Measurements from ENCODE around the gene FERMT3. TPM values are rescaled to one million over a fixed set of nuclear protein-coding genes. Genes with fewer than 3 reads are reported as not detected.
A peak's percentile ranks its signal among the peaks of the same experiment; 100 is the strongest.

Gene FERMT3
- polyA plus RNA-seq, 1 of the 3 experiments (the other 2 are of a cell fraction): 1.4 TPM

DNA sequence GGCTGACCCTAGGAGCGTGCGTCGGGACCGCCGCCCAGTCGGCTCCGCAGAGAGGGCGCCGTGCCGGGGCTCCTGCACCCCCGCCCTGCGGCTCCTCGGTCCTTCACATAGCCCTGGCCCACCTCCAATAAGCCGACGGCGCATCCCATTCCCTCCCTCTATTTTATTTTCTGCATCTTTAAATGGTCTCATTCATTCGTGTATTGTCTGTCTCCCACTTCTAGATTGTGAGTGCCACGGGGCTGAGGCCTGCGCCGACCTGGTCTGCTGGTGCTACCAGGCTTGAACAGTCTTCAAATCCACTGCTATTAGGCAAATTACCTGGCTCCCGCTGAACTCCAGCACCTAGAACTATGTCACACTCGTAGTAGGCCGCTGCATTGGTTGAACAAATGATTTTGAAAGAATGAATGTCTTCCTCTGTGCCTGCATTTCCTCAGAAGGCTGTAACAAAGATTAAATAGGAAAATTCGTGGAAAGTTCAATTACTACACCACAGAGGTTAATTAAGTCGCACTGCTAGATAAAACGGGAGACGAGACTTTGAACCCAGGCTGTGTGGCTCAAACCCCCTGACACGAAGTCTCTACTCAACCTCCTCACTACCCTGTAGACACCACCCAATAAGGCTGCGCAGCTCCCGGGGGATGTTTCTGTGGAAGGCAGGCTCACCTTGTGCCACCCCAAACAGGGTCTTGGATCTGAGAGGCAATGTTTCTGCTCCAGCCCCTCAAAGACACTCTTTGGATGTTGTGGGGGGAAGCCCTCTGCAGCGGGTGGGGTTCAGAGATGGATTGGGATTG is 41.4 kb downstream of the FERMT3 start:
- no peak overlapping the region for H2AFZ ChIP-seq (ENCODE audit: low read depth)
- H3F3A ChIP-seq (replicated peaks; ENCODE audit: insufficient read depth): peaks cover 11% of the 10 kb centered on the region
- CTCF ChIA-PET: interaction anchor here (0.7 to 4.6 kb wide), 7 partner anchors 15 to 54 kb away, joined by 3 to 89 read pairs (median 6); no protein-coding TSS in a partner anchor
- 58% methylated on average over 25 of the region's 31 CpGs for WGBS (ENCODE audit: low lambda C conversion rate)
- no peak for DNase-seq
- H3K79me2 ChIP-seq (ENCODE audit: insufficient read depth): peaks cover 49% of the 10 kb centered on the region
- peak overlapping the region; percentile 96 to 98; a peak in 3 of 4 replicates for H3K27ac ChIP-seq (ENCODE audit: low read depth in 2 of 2, low read length in 1 of 2)
- H3K36me3 ChIP-seq (replicated peaks in 1 of 2; ENCODE audit: control insufficient read depth in 1 of 2, insufficient read depth in 2 of 2, low read length in 1 of 2): peaks cover 10 to 14% of the 10 kb centered on the region in 2 experiments
- H3K4me3 ChIP-seq (ENCODE audit: low read depth in 2 of 2, low read length in 1 of 2): peak overlapping the region; percentile 92 to 98; a peak in 3 of 4 replicates
- peaks cover 12 to 49% of the 10 kb centered on the region in 2 experiments; a peak in 2 of 4 replicates for H3K4me1 ChIP-seq (ENCODE audit: control insufficient read depth in 1 of 2, insufficient read depth in 2 of 2, low read depth in 1 of 2, low read length in 1 of 2)
- H3K9me2 ChIP-seq: no peaks in the 10 kb centered on the region
- H3K9me3 ChIP-seq: no peaks in the 10 kb centered on the region
- H4K20me1 ChIP-seq (ENCODE audit: insufficient read depth): peaks cover 4% of the 10 kb centered on the region
- peak overlapping the region; percentile 91; the same call in 1 of the 2 replicates for H3K9ac ChIP-seq
- POLR2A ChIA-PET: interaction anchor here (0.6 to 12.4 kb wide), 3 partner anchors 16 to 125 kb away, joined by 7 to 112 read pairs (median 41); no protein-coding TSS in a partner anchor
- no peaks in the 10 kb centered on the region for H3K27me3 ChIP-seq (ENCODE audit: insufficient read depth)
- peak overlapping the region; percentile 100; the same call in 1 of the 2 replicates for H3K4me2 ChIP-seq
- TF ChIP-seq YY1 (IDR thresholded peaks at IDR 0.05; ENCODE audit: low read depth) (no peak), NRF1 (IDR thresholded peaks at IDR 0.05; ENCODE audit: low read depth, low read length) (no peak), GATA2 (CRISPR knock-in tag; IDR thresholded peaks at IDR 0.05) (no peak), GABPA (IDR thresholded peaks at IDR 0.05; ENCODE audit: low read depth) (no peak), MAX (IDR thresholded peaks at IDR 0.05; ENCODE audit: low read depth) (no peak), RCOR1 (IDR thresholded peaks at IDR 0.05; ENCODE audit: low read length) (no peak), RAD21 (IDR thresholded peaks at IDR 0.05; ENCODE audit: low read length) (no peak), MEF2A (IDR thresholded peaks at IDR 0.05; ENCODE audit: borderline replicate concordance, low read depth) (no peak), CHD2 (IDR thresholded peaks at IDR 0.05; ENCODE audit: low read length, partially characterized antibody) (no peak), RXRA (IDR thresholded peaks at IDR 0.05; ENCODE audit: borderline replicate concordance, low read depth) (no peak), USF2 (IDR thresholded peaks at IDR 0.05; ENCODE audit: borderline replicate concordance, low read depth, low read length) (no peak), EZH2phosphoT487 (IDR thresholded peaks at IDR 0.05; ENCODE audit: borderline replicate concordance, low read depth) (no peak), FOXJ3 (CRISPR knock-in tag; IDR thresholded peaks at IDR 0.05) (no peak), SMC3 (IDR thresholded peaks at IDR 0.05; ENCODE audit: low read depth, low read length) (no peak), TAF1 (IDR thresholded peaks at IDR 0.05; ENCODE audit: borderline replicate concordance, low read depth, low read length) (no peak)
- TF ChIP-seq, protein P1, sequence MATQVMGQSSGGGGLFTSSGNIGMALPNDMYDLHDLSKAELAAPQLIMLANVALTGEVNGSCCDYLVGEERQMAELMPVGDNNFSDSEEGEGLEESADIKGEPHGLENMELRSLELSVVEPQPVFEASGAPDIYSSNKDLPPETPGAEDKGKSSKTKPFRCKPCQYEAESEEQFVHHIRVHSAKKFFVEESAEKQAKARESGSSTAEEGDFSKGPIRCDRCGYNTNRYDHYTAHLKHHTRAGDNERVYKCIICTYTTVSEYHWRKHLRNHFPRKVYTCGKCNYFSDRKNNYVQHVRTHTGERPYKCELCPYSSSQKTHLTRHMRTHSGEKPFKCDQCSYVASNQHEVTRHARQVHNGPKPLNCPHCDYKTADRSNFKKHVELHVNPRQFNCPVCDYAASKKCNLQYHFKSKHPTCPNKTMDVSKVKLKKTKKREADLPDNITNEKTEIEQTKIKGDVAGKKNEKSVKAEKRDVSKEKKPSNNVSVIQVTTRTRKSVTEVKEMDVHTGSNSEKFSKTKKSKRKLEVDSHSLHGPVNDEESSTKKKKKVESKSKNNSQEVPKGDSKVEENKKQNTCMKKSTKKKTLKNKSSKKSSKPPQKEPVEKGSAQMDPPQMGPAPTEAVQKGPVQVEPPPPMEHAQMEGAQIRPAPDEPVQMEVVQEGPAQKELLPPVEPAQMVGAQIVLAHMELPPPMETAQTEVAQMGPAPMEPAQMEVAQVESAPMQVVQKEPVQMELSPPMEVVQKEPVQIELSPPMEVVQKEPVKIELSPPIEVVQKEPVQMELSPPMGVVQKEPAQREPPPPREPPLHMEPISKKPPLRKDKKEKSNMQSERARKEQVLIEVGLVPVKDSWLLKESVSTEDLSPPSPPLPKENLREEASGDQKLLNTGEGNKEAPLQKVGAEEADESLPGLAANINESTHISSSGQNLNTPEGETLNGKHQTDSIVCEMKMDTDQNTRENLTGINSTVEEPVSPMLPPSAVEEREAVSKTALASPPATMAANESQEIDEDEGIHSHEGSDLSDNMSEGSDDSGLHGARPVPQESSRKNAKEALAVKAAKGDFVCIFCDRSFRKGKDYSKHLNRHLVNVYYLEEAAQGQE (IDR thresholded peaks at IDR 0.05; ENCODE audit: low read depth, low read length): no peak

Data from SK-N-SH (cell line).